Fibroblast of the conjunctiva (primary cell): ENCODE data around the gene C6orf136.

Source experiments
- DNase-seq: peaks from one replicate; pipeline ENCODE4 v3.0.0-alpha.2; 2010; ENCODE audit warnings: low read depth

C6orf136 gene, protein sequence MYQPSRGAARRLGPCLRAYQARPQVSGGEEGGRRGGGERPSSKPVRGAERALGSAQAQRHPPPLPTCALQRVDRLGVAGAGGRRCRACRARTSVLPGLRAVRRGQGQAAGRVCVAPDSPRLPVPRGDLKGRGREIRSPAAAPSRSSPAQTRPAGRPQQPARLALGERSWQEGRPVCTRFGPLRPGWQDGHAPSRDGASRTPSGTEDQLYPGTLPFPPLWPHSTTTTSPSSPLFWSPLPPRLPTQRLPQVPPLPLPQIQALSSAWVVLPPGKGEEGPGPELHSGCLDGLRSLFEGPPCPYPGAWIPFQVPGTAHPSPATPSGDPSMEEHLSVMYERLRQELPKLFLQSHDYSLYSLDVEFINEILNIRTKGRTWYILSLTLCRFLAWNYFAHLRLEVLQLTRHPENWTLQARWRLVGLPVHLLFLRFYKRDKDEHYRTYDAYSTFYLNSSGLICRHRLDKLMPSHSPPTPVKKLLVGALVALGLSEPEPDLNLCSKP

DNA sequence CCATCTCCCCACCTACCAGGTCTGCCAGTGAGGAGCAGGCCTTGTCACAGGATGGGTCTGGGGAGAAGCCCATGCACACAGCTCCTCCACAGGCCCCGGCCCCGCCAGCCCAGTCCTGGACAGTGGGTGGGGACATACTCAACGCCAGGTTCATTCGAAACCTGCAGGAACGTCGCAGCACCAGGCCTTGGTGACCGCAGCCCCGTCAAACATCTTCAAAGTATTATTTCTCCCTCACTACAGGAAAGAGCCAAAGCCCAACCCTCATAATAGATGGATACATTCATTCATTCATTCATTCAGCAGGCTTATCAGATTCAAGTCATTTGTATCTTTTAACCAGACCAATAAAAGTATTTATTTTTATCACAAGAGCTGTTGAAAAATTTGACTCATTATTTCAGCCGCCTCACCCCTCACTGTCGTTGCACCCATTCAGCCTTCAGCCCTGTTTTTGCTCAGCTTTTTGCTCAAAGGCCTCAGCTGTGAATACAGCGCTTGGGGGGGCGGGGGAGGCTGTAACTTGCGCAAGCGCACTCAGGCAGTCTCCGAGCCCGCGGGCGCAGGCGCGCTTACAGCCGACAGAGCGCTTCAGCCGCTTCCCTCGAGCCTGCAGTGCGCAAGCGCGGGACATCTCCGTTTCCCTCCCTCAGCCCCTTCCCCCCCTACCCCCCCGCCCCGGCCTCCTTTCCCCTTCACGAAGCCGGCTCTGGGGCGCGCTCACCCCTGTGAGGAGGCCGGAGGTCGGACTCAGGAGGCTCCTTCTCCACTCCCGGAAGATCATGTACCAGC lies at the start of gene C6orf136:
Gene C6orf136, plus strand, starts transcription at position 684 of the 792 bp plus-strand sequence. Its CDS starts 99 bp downstream, at position 783.
- DNase-seq: peak; percentile 92

DNA sequence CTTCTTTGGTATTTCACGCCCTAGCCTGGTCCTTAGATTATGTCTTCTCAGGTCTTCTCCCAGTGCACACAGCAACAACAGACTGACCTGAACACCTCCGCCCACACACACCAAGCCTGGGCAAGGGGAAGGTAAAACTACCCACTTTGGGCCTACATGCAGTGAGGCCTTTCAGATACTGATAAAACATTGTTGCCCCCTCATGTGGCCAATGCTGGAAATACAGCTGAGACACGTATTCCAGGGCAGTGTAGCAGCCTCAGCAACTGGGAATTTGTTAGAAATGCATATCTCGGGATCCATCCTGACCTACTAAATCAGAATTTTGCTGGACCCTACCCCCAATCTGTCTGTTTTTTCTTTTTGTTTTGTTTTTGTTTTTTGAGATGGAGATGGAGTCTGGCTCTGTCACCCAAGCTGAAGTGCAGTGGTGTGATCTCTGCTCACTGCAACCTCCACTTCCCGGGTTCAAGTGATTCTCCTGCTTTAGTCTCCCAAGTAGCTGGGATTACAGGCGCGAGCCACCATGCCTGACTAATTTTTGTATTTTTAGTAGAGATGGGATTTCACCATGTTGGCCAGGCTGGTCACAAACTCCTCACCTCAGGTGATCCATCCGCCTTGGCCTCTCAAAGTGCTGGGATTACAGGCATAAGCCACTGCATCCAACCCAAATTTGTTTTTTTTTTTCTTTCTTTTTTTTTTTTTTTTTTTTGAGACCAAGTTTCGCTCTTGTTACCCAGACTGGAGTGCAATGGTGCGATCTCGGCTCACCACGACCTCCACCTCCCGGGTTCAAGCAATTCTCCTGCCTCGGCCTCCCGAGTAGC lies 49.4 kb upstream of the C6orf136 start:
- DNase-seq: peak; percentile 63

DNA sequence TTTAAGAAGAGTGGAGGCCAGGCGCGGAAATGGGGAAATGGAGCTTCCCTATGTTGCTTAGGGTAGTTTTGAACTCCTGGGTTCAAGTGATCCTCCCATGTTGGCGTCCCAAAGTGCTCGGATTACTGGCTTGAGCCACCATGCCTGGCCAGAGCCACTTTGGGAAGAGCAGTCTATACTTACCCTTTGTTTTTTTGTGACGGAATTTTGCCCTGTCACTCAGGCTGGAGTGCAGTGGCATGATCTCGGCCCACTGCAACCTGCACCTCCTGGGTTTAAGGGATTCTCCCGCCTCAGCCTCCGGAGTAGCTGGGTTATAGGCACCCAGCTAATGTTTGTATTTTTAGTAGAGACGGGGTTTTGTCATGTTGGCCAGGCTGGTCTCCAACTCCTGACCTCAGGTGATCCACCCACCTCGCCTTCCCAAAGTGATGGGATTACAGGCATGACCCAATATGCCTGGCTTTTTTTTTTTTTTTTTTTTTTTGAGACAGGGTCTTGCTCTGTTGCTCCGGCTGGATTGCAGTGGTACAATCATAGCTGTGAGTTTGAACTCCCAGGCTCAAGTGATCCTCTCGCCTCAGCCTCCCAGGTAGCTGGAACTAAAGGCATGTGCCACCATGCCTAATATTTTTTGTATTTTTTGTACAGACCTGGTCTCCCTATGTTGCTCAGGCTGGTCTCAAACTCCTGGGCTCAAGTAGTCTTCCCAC lies 47.9 kb upstream of the C6orf136 start:
- DNase-seq: no peak

DNA sequence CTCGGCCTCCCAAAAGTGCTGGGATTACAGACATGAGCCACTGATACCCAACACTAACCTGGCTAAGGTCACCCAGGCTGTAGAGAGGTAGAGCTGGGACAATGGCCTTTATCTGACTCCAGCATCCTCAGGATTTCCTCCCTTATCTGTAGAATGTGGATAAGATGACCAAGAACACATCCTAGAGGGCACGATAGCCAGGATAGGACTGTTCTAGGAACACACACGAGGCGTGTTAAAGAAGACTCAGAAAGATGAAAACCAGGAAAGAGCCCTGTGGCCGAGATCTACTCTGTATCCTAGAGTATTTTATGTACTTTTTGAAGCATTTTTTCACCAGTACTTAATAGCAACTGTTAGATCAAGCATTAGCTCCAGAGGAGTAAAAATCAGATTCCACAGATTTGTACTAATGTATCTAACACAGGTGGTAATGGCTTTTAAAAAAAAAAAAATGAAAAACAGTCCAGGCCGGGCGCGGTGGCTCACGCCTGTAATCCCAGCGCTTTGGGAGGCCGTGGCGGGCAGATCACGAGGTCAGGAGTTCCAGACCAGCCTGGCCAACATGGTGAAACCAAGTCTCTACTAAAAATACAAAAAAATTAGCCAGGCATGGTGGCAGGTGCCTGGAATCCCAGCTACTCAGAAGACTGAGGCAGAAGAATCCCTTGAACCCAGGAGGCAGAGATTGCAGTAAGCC lies 47.2 kb upstream of the C6orf136 start:
- no peak for DNase-seq

DNA sequence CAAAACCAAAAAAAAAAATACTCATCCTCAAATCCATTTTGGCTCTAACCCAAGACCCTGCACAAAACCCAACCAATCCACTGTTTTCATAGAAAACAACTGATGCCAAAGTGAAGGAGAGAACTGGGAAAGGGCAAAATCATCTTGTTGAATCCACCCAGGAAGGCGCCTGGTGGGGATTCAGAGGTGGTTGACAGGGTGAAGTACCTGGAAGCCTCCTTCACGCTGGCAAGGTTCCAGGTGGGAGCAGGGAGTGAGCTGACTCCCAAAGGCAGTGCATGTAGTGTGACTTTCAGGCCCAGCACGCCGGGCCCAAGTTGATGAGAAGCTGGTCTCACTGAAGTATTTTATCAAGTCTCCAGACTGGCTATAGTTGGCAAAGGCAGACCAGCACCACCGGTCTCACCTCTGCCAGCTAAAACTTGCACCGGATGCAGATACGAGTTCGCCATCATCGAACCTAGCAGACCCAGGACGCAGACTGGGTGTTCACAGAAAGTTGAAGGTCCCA lies 46.4 kb upstream of the C6orf136 start:
- DNase-seq: no peak

DNA sequence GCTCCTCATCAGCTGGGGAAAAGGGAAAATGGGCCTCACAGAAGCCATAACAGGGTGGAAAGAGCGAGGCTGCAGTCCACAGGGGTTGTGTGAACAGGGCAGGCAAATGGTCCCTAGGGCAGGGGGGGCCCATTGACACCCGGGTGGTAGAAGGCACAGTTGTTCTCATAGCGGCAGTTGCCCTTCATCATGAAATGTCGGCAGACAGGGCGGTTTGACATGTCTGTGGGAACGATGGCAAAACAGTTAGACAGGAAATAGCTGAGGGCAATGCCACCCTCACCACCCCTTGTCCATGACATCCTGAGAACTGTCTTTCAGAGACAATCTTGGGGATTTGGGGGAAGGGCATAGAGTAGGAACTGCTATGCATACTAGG lies 45.5 kb upstream of the C6orf136 start:
- no peak for DNase-seq

DNA sequence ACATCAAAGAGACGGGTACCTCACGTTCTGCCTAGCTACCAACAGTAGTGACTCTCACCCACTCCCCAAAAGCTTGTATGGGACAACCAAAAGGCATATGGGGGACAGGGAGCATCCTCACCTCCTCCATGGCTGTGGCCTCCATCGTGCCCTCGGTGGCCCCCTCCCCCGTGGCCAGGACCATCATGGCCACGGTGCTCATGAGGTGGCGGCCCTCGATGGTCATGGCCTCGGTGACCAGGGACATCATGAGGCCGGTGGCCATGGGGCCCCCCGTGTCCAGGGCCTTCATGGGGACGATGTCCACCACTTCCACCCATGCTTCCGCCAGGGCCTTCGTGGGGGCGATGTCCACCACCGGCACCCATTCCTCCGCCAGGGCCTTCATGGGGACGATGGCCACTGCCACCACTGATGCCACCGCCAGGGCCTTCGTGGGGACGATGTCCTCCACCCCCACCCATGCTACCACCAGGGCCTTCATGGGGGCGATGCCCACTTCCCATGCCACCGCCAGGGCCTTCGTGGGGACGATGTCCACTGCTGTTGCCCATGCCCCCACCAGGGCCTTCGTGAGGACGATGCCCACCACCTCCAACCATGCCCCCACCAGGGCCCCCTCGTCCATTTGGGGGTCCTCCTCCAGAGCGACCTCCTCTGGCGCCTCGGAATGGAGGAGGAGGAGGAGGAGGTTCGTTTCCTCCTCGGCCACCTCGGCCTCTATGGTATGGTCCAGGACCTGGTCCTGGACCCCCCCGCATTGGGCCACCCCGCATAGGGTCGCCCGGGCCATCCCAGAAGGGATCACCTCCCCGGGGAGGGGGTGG lies 44.9 kb upstream of the C6orf136 start:
- no peak for DNase-seq

DNA sequence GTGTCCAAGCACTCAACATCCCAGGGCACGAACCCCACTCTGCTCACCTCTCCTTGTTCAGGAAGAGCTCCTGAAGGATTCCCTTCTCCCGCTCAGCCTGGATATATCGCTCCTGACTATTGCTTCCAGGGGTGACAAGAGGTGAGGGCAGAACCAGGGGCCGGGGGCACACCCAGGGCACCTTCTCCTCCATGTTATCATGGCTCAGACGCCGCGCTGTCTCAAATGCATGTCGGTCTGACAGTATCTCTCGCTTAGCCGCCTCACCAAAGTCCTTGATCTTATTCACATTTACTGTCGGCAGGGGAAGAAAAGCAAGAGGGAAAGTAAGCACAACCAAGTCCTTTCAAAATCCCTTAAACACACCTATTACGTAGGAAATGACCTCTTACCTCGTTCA lies 43.0 kb upstream of the C6orf136 start:
- DNase-seq: no peak

DNA sequence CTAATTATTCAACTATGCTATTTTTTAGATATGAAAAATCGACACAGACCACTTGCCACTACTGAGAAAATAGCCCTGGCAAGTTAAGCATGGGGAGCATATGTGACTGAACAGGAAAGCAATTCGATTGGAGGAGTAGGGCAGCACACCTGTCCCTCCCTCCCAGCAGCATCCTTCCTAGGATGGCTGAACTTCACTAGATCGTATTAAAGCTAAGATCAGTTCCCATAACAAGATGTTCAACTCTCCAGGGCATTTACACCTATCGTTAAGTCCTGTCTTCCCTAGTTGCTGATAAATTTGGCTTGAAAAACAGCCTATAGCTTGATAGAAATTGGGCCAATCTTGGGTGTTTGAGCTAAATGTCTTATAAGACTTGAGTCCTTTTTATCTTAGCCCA lies 36.9 kb upstream of the C6orf136 start:
- DNase-seq: no peak

DNA sequence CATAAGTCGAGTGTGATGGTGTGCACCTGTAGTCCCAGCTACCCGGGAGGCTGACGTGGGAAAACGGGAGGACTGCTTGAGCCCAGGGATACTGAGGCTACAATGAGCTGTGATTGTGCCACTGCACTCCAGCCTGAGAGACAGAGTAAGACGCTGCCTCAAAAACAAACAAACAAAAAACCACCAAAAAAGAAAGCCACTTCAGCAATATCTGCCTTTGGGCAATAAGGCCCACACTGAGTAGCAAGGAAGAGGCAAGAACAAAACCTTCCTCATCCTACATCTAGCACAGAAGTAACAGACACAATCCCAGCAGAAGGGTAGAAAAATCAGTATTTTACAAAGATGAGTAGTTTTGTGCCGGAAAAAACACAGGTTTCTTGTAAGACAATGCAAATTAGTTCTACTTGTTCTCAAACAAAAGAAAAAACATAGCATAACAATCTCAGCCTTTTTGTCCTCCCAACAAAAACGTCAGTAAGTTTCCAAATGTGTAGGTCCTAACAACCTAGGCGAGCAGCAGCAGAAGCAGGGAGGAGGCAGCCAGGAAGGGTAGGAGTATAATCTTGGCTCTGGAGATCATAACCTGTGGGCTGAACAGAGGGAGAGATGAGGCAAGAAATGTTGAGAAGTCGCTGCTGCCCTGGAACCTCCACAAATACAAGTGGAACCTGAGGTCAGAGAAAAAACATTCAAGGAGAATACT lies 35.6 kb upstream of the C6orf136 start:
- DNase-seq: no peak

DNA sequence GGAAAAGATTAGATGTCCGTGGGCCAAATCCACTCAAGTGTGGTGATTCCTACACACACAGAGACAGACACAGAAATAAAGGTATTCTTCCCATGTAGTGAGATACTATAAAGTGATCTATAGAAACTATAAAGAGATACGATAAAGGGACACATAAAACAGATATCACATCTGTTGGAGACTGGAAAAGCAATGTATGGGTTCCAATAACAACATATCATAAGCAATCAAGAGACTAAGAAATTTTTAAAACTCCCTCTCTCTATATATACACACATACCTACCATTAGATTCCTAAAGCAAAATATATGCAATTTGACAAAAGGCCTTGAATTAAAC lies 35.1 kb upstream of the C6orf136 start:
- DNase-seq: no peak

DNA sequence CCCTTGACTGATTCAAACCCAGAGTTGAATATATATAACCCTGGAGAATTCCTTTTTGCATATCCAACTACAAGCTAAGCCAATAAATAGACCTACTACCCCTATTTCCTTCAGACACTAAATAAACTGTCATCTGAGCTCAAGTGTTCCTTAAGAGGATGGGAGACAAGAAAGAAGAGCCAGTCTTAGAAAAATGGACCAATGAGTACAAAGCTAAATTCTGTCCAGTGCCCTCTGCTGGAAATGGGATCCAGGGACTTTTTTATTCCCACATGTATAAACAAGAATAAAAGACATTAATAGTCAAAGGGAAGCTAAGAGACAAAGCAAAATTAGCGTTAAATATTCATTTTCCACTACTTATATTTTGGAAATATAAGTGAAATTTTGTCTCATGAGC lies 34.7 kb upstream of the C6orf136 start:
- no peak for DNase-seq

DNA sequence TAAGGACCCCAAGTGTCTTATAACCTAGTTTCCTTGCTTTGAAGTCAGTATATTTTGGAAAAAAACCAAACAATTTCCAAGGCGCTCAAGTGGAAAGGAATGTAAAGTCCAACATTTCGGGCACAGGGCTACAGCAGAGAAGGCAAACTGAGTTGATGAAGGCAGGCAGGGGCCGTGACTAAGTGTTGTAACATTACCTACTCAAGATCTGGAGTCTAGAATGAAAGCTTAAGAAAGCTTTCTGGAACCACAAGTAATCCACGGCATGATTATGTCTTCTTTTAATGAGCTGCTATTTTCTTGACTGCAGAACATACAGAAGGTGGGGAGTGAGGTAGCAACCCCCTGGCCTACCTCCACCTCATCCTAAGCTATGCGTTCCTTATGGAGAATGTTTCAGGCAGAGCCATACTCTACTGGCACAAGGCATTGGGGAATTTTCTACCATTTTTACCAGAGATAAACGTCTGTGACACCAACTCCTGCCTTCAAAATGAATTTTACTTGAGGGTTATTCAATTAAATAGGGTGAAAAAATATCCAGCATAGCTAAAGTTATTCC lies 34.2 kb upstream of the C6orf136 start:
- peak; percentile 14 for DNase-seq

DNA sequence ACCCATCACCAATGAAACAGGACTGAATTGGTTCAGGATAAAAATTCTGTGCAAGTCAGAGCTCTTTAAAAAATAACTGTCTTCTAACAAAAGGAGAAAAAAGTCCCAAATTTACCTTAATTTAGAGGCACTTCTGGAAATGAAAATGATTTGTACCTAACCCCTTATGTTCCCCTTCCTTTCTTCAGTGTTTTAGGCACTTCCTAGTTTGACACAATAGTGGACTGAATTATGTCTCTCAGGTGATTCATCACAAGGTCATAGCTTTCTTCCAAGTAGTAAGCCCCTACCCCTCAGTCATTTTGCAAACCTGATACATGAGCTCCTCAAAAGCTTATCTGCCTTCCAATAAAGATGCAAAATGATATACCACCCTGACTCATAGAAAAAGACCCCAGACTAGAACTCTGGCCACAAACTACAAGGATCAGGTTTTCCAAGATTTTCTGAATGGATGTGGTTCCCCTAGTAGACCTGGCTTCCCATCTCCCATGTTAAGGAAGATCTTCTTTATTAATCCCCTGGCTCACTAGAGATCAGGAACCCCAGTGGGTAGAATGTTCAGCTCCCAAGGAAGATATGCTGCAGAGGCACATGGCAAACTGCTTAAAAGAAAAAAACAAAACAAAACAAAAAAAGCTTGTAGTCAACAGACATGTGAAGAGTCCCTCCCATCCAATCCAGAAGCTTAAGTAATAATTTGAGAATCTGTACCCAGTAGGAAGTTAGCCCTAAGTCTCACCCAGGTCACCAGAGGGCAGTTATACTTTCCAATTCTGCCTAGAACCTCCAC lies 33.5 kb upstream of the C6orf136 start:
- DNase-seq: no peak

DNA sequence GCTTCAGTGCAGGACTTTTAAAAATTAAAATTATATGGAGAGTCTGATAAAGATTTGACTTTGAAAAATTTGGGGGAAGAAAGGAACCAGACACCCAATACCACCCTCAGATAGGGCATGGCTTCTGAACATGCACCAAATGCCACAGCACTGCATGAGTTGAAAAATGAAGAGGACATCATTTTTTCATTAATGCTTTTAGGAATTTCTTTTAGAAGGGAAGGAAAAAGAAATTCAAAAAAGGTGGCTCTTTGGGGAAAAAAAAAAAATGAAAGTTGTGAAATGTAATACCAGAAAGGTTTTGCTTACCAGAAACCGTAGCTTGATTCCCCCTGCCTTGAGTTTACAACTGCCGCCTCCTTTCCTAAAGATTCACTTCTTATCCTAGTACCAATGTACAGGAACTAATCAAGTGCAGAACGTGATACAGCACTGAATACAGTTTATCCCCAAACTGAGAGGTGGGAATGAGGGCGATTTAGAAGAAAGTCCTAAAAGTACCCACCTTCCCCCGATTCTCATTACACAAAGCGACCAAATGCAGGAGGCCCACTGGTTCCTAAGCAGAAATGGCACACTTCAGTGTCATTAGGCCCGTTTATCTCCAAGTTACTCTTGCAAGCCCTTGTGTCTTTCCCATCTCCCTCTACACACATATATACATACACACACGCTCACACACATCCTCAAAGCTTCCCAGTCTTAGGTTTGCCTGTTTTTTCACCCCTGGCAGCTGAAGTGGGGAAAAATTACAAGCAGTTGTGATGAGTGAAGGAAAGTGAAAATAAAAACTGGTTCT lies 32.7 kb upstream of the C6orf136 start:
- DNase-seq: no peak

DNA sequence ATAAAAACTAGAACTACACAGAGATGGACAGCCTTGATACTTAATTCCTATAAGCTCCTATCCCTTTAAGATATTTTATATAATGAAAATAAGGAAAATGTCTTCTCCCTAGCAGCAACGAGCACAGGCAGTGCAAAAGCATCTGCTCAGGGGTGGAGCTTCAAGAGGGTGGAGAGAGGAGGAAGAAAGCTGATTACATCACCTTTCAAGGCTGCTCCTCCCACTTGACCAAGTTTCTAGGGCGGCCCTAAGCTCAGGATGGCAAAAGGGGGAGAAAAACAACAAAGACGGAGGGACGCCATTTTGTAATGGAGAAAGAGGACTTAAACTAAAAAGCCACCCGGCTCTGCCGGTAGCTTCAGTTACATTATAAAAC lies 32.1 kb upstream of the C6orf136 start:
- DNase-seq: peak; percentile 99

DNA sequence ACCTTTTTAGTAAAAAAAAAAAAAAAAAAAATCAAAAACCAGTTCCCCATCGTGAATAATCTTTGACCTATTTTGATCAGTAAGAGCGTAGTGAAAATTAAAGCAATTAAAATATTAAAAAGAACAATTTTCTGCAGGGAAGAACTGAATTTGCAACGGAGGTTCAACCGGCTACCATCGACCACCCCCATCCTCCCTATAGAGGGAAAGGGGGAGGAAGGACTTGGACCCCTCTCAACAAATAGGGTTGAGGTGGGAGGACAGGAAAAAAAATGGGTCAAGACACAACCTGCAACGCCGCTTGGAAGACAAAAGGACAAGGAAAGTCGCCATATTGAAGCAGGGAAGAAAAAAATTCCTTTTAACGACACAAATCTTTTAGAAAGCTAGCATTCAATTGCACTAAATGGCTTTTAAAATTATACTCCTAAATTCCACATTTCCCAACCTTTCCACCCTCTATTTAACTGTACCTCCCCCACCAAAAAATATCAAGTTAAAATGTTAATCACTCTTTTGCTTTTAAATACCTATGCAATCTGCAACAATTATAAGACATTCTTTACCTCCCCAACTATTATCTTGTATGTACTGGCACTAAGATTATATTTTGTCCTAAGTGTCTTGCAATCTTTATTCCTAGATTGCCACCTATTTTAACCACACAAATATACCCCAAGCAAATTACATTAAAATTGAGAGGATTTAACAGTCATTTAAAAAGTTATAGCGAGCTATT lies 31.5 kb upstream of the C6orf136 start:
- DNase-seq: peak; percentile 93
